Choroid plexus epithelial cell (primary cell): ENCODE data around the gene SETX.

Experiments
- DNase-seq: peaks from one replicate; pipeline ENCODE4 v3.0.0-alpha.2; 2010; ENCODE audit warnings: low read depth
- H3K4me3 ChIP-seq: 2 replicates; pipeline ENCODE4 v1.5.1; 2011; ENCODE audit warnings: low read depth, mild to moderate bottlenecking, control low read depth, low read length, moderate library complexity
- CTCF ChIP-seq: conservative IDR thresholded peaks from 2 replicates; pipeline ENCODE4 v1.5.1; 2011; ENCODE audit warnings: low read depth, mild to moderate bottlenecking, control low read depth, inconsistent platforms, low read length, moderate library complexity

The SETX gene

GRCh38 chr9:132260846-132261245, 93.9 kb downstream of the SETX start:
- no peak for TF ChIP-seq CTCF
- no peak for DNase-seq
- H3K4me3 ChIP-seq = no peak overlapping the region

- no peak for TF ChIP-seq CTCF
- no peak overlapping the region for H3K4me3 ChIP-seq
- no peak for DNase-seq
Measured at GRCh38 chr9:132250324-132251262, 104.2 kb downstream of the SETX start.

GRCh38 chr9:132249690-132250089, 105.1 kb downstream of the SETX start:
- no peak for TF ChIP-seq CTCF
- H3K4me3 ChIP-seq = no peak overlapping the region
- no peak for DNase-seq

GRCh38 chr9:132249123-132249522, 105.7 kb downstream of the SETX start:
- H3K4me3 ChIP-seq = no peak overlapping the region
- no peak for TF ChIP-seq CTCF
- DNase-seq = no peak

- DNase-seq = no peak
- TF ChIP-seq CTCF = no peak
- no peak overlapping the region for H3K4me3 ChIP-seq
Measured at GRCh38 chr9:132247942-132248341, 106.8 kb downstream of the SETX start.

- H3K4me3 ChIP-seq = no peak overlapping the region
- no peak for TF ChIP-seq CTCF
- DNase-seq = no peak
Measured at GRCh38 chr9:132245465-132245864, 109.3 kb downstream of the SETX start.
